NT2/D1 (cell line): ENCODE results near the gene PRDM11.

Source experiments
- YY1 ChIP-seq: IDR thresholded peaks from 2 replicates; pipeline ENCODE4 v1.6.1; 2011; ENCODE audit not compliant: insufficient read length, insufficient read depth
- ZNF274 ChIP-seq: IDR thresholded peaks from 2 replicates; pipeline ENCODE4 v1.6.1; 2011; ENCODE audit warnings: mild to moderate bottlenecking, low read depth, low read length

- no peak for TF ChIP-seq ZNF274
- TF ChIP-seq YY1, result no peak
Measured at GRCh38 chr11:45273509-45273908, 127.1 kb downstream of the PRDM11 start.
